Stimulated activated CD4-positive, alpha-beta T cell treated with anti-CD3 and anti-CD28 coated beads, Interleukin-2, amount 100 ng/mL, for 48 hours (primary cell): ENCODE results near the gene NPW.

Source experiments
- DNase-seq, 2 donors: peaks; one replicate each; pipeline ENCODE4 v3.0.0-alpha.2; 2020

The NPW gene

GRCh38 chr16:2037115-2037514 is 17.5 kb downstream of the NPW start:
- no peak for DNase-seq

DNA sequence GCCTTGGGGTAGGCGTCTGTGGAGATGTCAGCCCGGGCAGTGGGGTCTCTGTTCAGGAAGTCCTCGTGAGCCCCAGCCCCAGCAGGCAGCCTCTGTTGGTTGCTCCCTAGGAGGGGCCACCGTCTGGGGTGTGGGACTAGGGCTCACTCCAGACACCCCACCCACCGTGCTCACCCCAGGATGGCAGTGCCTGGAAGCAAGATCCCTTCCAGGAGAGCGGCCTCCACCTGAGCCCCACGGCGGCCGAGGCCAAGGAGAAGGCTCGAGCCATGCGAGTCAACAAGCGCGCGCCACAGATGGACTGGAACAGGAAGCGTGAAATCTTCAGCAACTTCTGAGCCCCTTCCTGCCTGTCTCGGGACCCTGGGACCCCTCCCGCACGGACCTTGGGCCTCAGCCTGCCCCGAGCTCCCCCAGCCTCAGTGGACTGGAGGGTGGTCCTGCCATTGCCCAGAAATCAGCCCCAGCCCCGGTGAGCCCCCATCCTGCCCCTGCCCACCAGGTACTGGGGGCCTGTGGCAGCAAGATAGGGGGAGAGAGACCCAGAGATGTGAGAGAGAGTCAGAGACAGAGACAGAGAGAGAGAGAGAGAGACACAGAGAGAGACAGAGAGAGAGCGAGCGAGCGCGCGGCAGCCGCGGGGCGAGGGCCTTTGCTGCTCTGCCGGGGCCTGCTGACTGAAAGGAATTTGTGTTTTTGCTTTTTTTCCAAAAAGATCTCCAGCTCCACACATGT is 18.2 kb downstream of the NPW start:
- no peak for DNase-seq

- DNase-seq, result no peak
Measured at GRCh38 chr16:2038382-2039231, 19.0 kb downstream of the NPW start.

- DNase-seq, result no peak
Measured at GRCh38 chr16:2039274-2040031, 19.9 kb downstream of the NPW start.

- no peak for DNase-seq
Measured at GRCh38 chr16:2040041-2040786, 20.6 kb downstream of the NPW start.

- DNase-seq, result no peak
Measured at GRCh38 chr16:2040787-2041522, 21.4 kb downstream of the NPW start.

DNA sequence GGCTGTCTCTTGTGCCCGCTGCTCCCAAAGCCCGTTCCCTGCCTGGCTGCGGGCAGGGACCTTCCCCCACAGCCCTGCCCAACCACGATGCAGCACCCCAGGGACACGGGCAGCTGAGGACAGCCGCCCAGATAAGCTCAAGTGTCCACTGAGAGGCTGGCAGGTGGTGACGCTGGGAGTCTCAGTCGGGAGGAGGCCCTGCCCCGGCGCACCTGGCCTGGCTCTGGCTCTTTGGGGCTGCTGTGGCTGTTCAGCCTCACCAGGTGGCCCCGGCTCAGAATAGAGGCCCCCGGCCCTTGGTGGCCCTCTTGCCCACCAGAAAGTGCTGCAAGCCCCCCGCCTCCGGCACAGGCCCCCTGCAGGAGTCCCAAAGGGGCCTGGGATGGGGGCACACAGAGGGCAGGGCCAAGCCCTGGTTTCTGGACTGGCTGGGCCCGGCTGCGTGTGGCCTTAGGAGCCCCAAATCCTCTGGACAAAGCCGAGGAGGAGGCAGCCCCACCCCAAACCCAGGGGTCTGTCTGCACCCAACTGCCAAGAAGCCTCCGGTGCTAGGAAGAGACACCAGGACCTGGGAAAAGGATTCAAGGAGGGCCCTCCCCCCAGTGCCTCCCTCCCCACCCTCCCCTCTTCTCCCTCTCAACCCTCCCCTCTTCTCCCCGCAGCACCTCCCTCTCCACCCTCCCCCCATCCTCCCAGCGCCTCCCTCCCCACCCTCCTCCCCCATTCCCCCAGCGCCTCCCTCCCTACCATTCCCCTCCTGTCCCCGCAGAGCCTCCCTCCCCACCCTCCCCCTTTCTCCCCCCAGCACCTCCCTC is 22.8 kb downstream of the NPW start:
- no peak for DNase-seq

DNA sequence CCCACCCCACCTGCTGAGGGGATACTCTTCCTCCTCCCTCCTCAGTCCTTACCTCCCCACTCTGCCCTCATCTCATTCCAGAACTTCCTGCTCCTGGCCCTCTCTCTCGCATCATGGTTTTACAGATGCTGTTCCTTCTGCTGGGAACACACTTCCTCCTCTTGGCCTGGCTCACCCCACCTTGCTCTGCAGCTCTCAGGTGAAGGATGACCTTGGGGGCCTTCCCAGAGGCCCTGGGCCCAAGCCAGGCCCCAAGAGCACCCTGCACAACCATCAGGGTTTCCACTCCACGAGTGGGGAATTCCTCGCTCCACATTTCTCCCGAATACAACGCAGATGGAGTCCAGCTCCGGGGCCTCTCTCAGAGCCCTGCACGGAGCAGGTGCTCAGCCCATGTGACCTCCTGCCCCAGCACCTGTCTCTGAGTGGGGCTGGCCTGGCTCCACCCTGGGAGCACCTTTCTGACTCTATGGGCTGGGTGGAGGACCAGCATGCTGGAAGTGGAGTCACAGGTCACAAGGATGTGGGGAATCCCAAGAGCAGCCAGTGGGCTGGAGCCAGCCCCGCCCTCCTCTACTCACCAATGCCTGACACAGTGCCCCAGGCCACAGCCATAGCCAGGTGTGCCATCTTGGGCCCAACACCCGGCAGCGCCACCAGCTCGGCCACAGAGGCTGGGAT is 23.5 kb downstream of the NPW start:
- no peak for DNase-seq

- no peak for DNase-seq
Measured at GRCh38 chr16:2043667-2044451, 24.3 kb downstream of the NPW start.

DNA sequence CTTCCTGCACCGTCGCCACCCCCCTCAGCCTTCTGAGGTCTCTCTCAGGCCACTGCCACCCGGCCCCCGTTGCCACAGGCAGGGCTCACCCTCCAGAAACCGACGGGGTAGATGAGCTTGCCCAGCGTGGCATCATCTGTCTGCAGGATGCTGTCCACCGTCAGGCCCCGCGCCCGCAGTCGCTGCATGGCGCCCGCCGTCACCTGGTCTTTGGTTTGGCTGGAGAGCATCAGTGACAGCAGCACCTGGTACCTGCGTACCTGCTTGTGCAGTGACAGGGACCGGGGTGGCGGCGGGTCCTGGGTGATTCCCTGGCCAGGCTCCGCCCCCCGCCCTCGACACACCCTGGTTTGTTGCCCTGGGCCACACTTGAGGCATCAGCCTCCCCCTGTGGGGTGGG is 25.0 kb downstream of the NPW start:
- DNase-seq, result no peak

GRCh38 chr16:2045965-2046892 is 26.6 kb downstream of the NPW start:
- no peak for DNase-seq

DNA sequence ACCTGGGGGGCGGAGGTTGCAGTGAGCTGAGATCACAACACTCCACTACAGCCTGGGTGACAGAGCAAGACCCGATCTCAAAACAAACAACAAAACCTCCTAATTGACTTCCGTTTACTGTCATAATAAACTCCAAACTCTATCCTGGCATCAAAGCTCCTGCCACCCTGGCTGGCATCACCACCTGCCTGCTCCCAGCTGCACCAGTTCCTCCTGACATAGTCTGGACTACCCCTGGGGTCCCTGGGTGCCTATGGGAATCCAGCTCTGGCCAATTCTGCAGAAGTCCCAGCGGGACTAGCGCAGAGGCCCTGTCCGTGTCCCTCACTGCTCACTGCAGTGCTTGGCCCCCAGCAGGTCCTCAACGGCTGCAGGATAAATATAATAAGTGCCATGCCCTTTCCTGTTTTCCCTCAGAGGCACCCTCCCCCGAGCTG is 27.3 kb downstream of the NPW start:
- DNase-seq, result no peak

GRCh38 chr16:2047330-2048115 is 27.9 kb downstream of the NPW start, which contains the start of the genes NTHL1 and TSC2:
NTHL1 (minus strand) TSS chr16:2047834; CDS start chr16:2047823, 11 bp downstream.
TSC2 (plus strand) TSS chr16:2047985; CDS start chr16:2048616, 631 bp downstream.
- peak; percentile 91 to 92 for DNase-seq

DNA sequence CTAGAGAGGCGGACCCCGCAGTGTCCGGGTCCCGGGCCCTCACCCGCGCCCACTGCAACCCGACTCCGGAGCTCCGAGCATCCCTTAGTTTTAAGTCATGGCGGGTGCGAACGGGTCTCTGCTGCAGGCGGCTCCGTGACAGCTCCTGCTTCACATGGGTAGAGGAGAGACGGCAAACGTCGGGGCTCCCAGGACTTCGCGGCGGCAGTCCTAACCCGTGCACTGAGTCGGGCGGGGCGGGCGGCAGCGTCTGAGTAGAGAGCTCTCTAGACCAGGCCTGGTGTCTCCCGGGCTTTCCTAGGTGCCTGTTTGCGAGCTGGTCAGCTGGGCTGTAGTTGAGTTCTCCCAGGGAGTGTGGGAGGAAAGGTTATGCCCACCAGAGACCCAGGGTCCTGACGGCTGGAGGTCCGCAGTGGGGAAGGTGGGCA is 28.5 kb downstream of the NPW start:
- peak in 1 of 2 donors; percentile 15 for DNase-seq

- no peak for DNase-seq
Measured at GRCh38 chr16:2053211-2053610, 33.6 kb downstream of the NPW start.

DNA sequence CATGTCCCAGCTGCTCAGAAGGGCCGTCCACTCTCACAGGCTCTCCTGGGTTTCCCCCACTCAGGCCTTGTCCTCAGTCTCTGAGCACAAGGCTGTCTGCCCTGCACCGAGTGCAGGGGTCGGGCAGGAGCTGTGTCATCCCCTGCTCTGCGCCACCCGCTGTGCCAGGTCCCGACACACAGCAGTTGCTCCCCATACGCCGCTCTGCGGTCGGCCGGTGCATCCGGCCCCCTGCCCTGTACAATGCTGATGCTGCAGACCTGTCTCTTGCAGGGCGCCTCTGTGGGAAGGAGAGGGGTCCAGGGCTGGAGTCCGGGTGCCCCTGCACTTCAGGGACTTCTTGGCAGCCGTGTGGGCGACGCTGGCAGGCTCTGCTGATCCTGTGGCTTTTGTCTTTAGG is 34.3 kb downstream of the NPW start:
- DNase-seq, result no peak

DNA sequence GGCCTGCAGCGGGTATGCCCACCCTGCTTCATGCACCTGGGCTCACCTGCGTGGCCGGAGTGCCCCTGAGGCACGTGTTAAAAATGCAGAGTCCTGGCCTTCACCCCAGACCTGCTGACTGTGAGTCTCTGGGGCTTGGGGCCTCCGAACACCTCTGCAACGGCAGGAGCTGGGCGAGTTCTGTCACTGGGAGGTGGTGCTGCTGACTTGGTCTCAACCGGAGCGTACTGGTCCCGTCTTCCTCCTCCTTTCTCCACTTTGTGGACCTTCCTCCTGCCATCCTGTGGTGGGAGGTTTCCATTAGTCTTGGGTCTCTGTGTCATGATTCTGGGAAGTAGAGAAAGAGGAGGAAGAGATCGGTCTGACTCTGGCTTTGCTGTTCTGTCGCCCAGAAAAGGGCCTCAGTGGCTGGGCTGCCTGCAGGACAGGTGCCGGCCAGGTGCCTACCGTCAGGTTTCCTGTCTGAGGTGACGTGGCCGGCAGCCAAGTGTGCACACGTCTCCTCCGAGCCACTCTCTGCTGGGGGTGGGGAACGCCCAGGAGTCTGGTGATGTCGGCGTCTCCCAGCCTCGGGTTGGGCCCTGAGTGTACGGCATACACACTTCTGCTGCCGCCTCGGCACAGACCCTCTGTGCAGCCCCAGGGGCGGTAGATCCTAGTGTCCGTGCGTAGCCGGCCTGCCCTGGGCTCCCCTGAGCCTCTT is 35.1 kb downstream of the NPW start:
- no peak for DNase-seq
